Hematopoietic multipotent progenitor cell treated with erythropoietin and hydrocortisone succinate and interleukin-3 and kit ligand, for 4 days (in vitro differentiated cells): ENCODE data around the gene RNU1-1.
"Not testable (repeated sequence)": the region's sequence is repeated elsewhere in the genome, so short reads cannot be mapped to it uniquely, and the experiment has no call there.

ENCODE experiments used
- DNase-seq: peaks from one replicate; pipeline ENCODE4 v3.0.0-alpha.2; 2015

RNU1-1 gene

GRCh38 chr1:16489195-16489880 lies 24.7 kb downstream of the RNU1-1 start:
- not testable (repeated sequence) for DNase-seq

GRCh38 chr1:16487011-16487410 lies 27.1 kb downstream of the RNU1-1 start:
- not testable (repeated sequence) for DNase-seq

- DNase-seq = not testable (repeated sequence)
These were observed 27.8 kb downstream of the RNU1-1 start for GRCh38 chr1:16486316-16486715.

GRCh38 chr1:16484931-16485330 lies 29.2 kb downstream of the RNU1-1 start:
- no peak for DNase-seq

GRCh38 chr1:16484501-16484835 lies 29.6 kb downstream of the RNU1-1 start:
- no peak for DNase-seq

- DNase-seq = not testable (repeated sequence)
These were observed 30.2 kb downstream of the RNU1-1 start for GRCh38 chr1:16483639-16484500.

GRCh38 chr1:16483146-16483545 lies 30.9 kb downstream of the RNU1-1 start:
- DNase-seq = not testable (repeated sequence)

- DNase-seq = no peak
These were observed 36.0 kb downstream of the RNU1-1 start for GRCh38 chr1:16478091-16478490.

GRCh38 chr1:16475771-16476770 lies 38.0 kb downstream of the RNU1-1 start:
- not testable (repeated sequence) for DNase-seq

GRCh38 chr1:16474891-16475290 lies 39.2 kb downstream of the RNU1-1 start:
- peak; percentile 43 for DNase-seq

- no peak for DNase-seq
These were observed 39.8 kb downstream of the RNU1-1 start for GRCh38 chr1:16474166-16474800.

GRCh38 chr1:16468558-16468957 lies 45.5 kb downstream of the RNU1-1 start:
- no peak for DNase-seq

GRCh38 chr1:16464917-16465625 lies 49.0 kb downstream of the RNU1-1 start:
- no peak for DNase-seq
